Loucy (cell line): ENCODE measurements around the gene ZNF438.

ENCODE experiments used
- H2AFZ ChIP-seq: fragments of 200-600 bp; sonication (generic); 2 replicates; pipeline ENCODE4 v1.6.0; 2016; ENCODE audit warnings: antibody characterized with exemption, mild to moderate bottlenecking, low read length, moderate library complexity
- H3F3A ChIP-seq: fragments of 200-600 bp; 2 replicates; pipeline ENCODE4 v1.6.0; 2016; ENCODE audit warnings: antibody characterized with exemption, low read depth, mild to moderate bottlenecking
- H3K27me3 ChIP-seq: fragments of 200-600 bp; sonication (generic); 2 replicates; pipeline ENCODE4 v1.6.1; 2014; ENCODE audit warnings: low read length, mild to moderate bottlenecking; ENCODE audit not compliant: insufficient read depth, poor library complexity, severe bottlenecking
- H3K36me3 ChIP-seq: fragments of 200-600 bp; sonication (generic); 2 replicates; pipeline ENCODE4 v1.6.1; 2016; ENCODE audit warnings: low read length; ENCODE audit not compliant: insufficient read depth
- H3K4me1 ChIP-seq: fragments of 200-600 bp; sonication (generic); 2 replicates; pipeline ENCODE4 v1.5.1; 2014; ENCODE audit warnings: low read length, mild to moderate bottlenecking; ENCODE audit not compliant: insufficient read depth, poor library complexity, severe bottlenecking
- H3K4me2 ChIP-seq: fragments of 200-600 bp; sonication (generic); 2 replicates; pipeline ENCODE4 v1.6.0; 2014; ENCODE audit warnings: antibody characterized with exemption, low read length, low read depth, mild to moderate bottlenecking; ENCODE audit not compliant: poor library complexity, severe bottlenecking
- H3K4me3 ChIP-seq: fragments of 200-600 bp; sonication (generic); 2 replicates; pipeline ENCODE4 v1.5.1; 2014; ENCODE audit warnings: low read length, mild to moderate bottlenecking, mixed read lengths; ENCODE audit not compliant: poor library complexity, severe bottlenecking
- H3K79me2 ChIP-seq: fragments of 200-600 bp; sonication (generic); 2 replicates; pipeline ENCODE4 v1.6.1; 2014; ENCODE audit warnings: low read length; ENCODE audit not compliant: insufficient read depth
- H3K9ac ChIP-seq: fragments of 200-600 bp; sonication (generic); 2 replicates; pipeline ENCODE4 v1.6.0; 2014; ENCODE audit warnings: mild to moderate bottlenecking, low read depth, low read length, moderate library complexity; ENCODE audit not compliant: poor library complexity, severe bottlenecking
- H3K9me2 ChIP-seq: fragments of 200-600 bp; sonication (generic); replicated peaks from 2 replicates; pipeline ENCODE4 v1.6.1; 2016; ENCODE audit warnings: low read depth, low read length, mixed read lengths
- H3K9me3 ChIP-seq: fragments of 200-600 bp; sonication (generic); 2 replicates; pipeline ENCODE4 v1.6.1; 2014; ENCODE audit warnings: mild to moderate bottlenecking, antibody characterized with exemption, low read length, low read depth; ENCODE audit not compliant: insufficient read depth
- H4K20me1 ChIP-seq: fragments of 200-600 bp; sonication (generic); 2 replicates; pipeline ENCODE4 v1.6.0; 2014; ENCODE audit warnings: antibody characterized with exemption, low read length, mild to moderate bottlenecking; ENCODE audit not compliant: insufficient read depth, poor library complexity, severe bottlenecking
- EZH2phosphoT487 ChIP-seq: fragments of 200-600 bp; IDR thresholded peaks from 2 replicates; pipeline ENCODE4 v1.6.1; 2018; ENCODE audit warnings: antibody characterized with exemption, mild to moderate bottlenecking, moderate library complexity, borderline replicate concordance
- TF ChIP-seq, protein P1 (sequence below): fragments of 200-600 bp; sonication (generic); conservative IDR thresholded peaks from 2 replicates; pipeline ENCODE4 v1.5.1; 2014; ENCODE audit warnings: mild to moderate bottlenecking, antibody characterized with exemption, low read length

Gene ZNF438

DNA sequence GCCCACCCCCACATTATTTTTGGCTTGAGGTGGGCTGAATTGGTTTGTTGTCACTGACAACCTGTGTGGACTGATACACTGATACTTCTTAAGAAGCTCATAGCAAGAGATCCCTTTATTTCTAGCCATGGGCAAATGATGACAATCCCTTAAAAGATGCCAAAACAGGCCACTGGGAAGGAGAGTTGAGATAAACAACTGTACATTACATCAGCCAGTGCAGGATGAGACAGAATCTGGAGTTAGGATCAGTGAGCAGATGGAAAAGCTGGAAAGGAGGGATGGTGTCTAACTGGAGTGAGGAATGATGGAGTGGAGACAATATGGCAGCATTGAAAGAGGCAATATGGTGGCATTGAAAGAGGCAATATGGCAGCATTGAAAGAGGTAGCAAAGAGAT, 206.2 kb downstream of the ZNF438 start:
- H3F3A ChIP-seq, result no peaks in the 10 kb centered on the region
- no peak overlapping the region for H2AFZ ChIP-seq
- H3K79me2 ChIP-seq, result no peaks in the 10 kb centered on the region
- no peaks in the 10 kb centered on the region for H3K27me3 ChIP-seq
- H4K20me1 ChIP-seq, result no peaks in the 10 kb centered on the region
- H3K9ac ChIP-seq, result no peak overlapping the region
- H3K4me1 ChIP-seq, result peaks cover 7% of the 10 kb centered on the region
- H3K4me2 ChIP-seq, result no peak overlapping the region
- no peak overlapping the region for H3K4me3 ChIP-seq
- no peaks in the 10 kb centered on the region for H3K36me3 ChIP-seq
- H3K9me2 ChIP-seq, result no peaks in the 10 kb centered on the region
- no peak for TF ChIP-seq EZH2phosphoT487
- TF ChIP-seq, protein P1, sequence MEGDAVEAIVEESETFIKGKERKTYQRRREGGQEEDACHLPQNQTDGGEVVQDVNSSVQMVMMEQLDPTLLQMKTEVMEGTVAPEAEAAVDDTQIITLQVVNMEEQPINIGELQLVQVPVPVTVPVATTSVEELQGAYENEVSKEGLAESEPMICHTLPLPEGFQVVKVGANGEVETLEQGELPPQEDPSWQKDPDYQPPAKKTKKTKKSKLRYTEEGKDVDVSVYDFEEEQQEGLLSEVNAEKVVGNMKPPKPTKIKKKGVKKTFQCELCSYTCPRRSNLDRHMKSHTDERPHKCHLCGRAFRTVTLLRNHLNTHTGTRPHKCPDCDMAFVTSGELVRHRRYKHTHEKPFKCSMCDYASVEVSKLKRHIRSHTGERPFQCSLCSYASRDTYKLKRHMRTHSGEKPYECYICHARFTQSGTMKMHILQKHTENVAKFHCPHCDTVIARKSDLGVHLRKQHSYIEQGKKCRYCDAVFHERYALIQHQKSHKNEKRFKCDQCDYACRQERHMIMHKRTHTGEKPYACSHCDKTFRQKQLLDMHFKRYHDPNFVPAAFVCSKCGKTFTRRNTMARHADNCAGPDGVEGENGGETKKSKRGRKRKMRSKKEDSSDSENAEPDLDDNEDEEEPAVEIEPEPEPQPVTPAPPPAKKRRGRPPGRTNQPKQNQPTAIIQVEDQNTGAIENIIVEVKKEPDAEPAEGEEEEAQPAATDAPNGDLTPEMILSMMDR, result no peak
- no peaks in the 10 kb centered on the region for H3K9me3 ChIP-seq

DNA sequence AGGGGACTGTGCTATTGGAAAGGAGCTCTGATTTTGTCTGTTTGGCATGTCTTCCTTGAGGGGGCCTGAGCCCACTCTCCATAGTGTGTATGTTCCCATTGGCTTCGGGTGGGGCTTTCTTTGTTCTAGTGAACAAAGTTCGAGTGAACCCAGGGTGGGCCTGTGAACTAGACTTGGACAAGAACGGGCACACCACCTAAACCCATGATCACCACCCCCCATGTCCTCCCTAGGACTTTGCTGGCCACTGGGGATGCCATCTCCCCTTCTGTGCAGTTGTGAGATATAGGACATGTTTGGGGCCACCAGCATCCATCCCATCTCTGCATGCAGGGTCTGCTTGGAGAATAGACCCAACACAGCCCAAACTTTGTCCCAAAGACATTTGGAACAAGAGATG, 206.6 kb downstream of the ZNF438 start:
- no peaks in the 10 kb centered on the region for H4K20me1 ChIP-seq
- H3K27me3 ChIP-seq, result no peaks in the 10 kb centered on the region
- no peak overlapping the region for H3K4me2 ChIP-seq
- no peak overlapping the region for H3K4me3 ChIP-seq
- H3K4me1 ChIP-seq, result peaks cover 10% of the 10 kb centered on the region
- H3K9me3 ChIP-seq, result no peaks in the 10 kb centered on the region
- H3K36me3 ChIP-seq, result no peaks in the 10 kb centered on the region
- H3K79me2 ChIP-seq, result no peaks in the 10 kb centered on the region
- no peak for TF ChIP-seq EZH2phosphoT487
- TF ChIP-seq, protein P1, result no peak
- no peaks in the 10 kb centered on the region for H3K9me2 ChIP-seq
- no peaks in the 10 kb centered on the region for H3F3A ChIP-seq
- no peak overlapping the region for H2AFZ ChIP-seq
- H3K9ac ChIP-seq, result no peak overlapping the region

DNA sequence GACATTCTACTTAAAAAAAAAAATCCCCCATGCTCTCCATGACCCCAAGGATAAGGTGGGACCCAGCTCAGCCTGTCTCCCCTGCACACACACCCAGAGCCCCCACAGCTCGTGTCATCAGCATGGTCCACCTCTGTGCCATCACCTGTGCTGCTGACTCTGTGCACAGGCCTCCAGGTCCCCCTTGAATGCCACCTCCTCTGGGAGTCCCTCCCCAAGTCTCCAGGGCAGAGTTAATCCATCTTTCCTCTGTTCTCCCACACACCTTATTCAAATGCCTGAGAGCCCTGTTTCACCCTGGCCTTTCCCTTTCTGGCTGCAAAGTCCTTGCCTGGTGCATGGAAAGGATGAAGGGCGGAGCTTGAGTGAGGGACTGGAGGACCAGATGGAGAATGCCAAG, 208.0 kb downstream of the ZNF438 start:
- H3K4me2 ChIP-seq, result no peak overlapping the region
- no peaks in the 10 kb centered on the region for H3K9me2 ChIP-seq
- H3K79me2 ChIP-seq, result no peaks in the 10 kb centered on the region
- no peak overlapping the region for H2AFZ ChIP-seq
- no peaks in the 10 kb centered on the region for H4K20me1 ChIP-seq
- no peak for TF ChIP-seq EZH2phosphoT487
- TF ChIP-seq, protein P1, result no peak
- H3K27me3 ChIP-seq, result no peaks in the 10 kb centered on the region
- no peak overlapping the region for H3K9ac ChIP-seq
- H3K4me1 ChIP-seq, result peaks cover 17% of the 10 kb centered on the region
- H3F3A ChIP-seq, result no peaks in the 10 kb centered on the region
- no peaks in the 10 kb centered on the region for H3K9me3 ChIP-seq
- H3K4me3 ChIP-seq, result no peak overlapping the region
- no peaks in the 10 kb centered on the region for H3K36me3 ChIP-seq
